CD4-positive, alpha-beta T cell (primary cell): ENCODE measurements around the gene ILDR1. TPM values are rescaled to one million over a fixed set of nuclear protein-coding genes. Genes with fewer than 3 reads are reported as not detected.

Source experiments
- ATAC-seq: fragments of 200-7000 bp; cut with Tn5 transposase; one replicate; pipeline ENCODE4 v1.10.0; 2022; ENCODE audit warnings: mild to moderate bottlenecking; ENCODE audit not compliant: poor library complexity
- CTCF ChIA-PET: fragments of 350-600 bp; sonication (Branson Sonifier 250); formaldehyde crosslinking; loops from one replicate; lab custom pipeline; 2021; ENCODE audit warnings: antibody characterized with exemption, inconsistent platforms; lab: Charles Lee
- POLR2A ChIA-PET: fragments of 350-600 bp; sonication (Branson Sonifier 250); formaldehyde crosslinking; loops from one replicate; lab custom pipeline; 2021; ENCODE audit warnings: antibody characterized with exemption, inconsistent platforms; lab: Charles Lee
- DNase-seq, 14 experiments: peaks; one replicate each; pipeline ENCODE4 v3.0.0-alpha.2; 2013 to 2020; ENCODE audit warnings: mixed read lengths in 2 of 14
- H3K27ac ChIP-seq, 2 donors: one replicate each; pipeline versions ENCODE4 v1.5.1 to v1.7.0; 2013; ENCODE audit warnings: low read length in 2 of 2, low read depth in 1 of 2, mild to moderate bottlenecking in 1 of 2
- H3K27me3 ChIP-seq, 2 experiments: 1 replicate in 1 of 2; 2 replicates in 1 of 2; pipeline versions ENCODE4 v1.6.1 to v1.7.0; 2013; ENCODE audit warnings: low read length in 2 of 2, control low read depth in 1 of 2, mild to moderate bottlenecking in 1 of 2, moderate library complexity in 1 of 2; ENCODE audit not compliant: insufficient read depth in 2 of 2, control insufficient read depth in 1 of 2
- H3K36me3 ChIP-seq: one replicate; pipeline ENCODE4 v1.6.1; 2013; ENCODE audit warnings: low read length, control low read depth; ENCODE audit not compliant: insufficient read depth
- H3K4me1 ChIP-seq: one replicate; pipeline ENCODE4 v1.6.1; 2013; ENCODE audit warnings: low read length, control low read depth; ENCODE audit not compliant: insufficient read depth
- H3K4me3 ChIP-seq: one replicate; pipeline ENCODE4 v1.5.1; 2013; ENCODE audit warnings: mild to moderate bottlenecking, low read length, moderate library complexity
- H3K9me3 ChIP-seq, 2 experiments: 1 replicate in 1 of 2; 2 replicates in 1 of 2; pipeline versions ENCODE4 v1.6.1 to v1.7.0; 2013; ENCODE audit warnings: low read length in 2 of 2, mild to moderate bottlenecking in 2 of 2, control low read depth in 1 of 2, moderate library complexity in 1 of 2; ENCODE audit not compliant: control insufficient read depth in 1 of 2, insufficient read depth in 1 of 2
- H3K27ac Mint-ChIP-seq: one replicate; pipeline ENCODE4 v1.8.0; 2020; ENCODE audit warnings: mixed read lengths
- H3K27me3 Mint-ChIP-seq: one replicate; pipeline ENCODE4 v1.8.0; 2021; ENCODE audit warnings: mixed read lengths
- H3K36me3 Mint-ChIP-seq: one replicate; pipeline ENCODE4 v1.8.0; 2021; ENCODE audit warnings: low read depth, mixed read lengths
- H3K4me1 Mint-ChIP-seq: one replicate; pipeline ENCODE4 v1.8.0; 2021; ENCODE audit warnings: low read depth, mixed read lengths
- H3K4me3 Mint-ChIP-seq: one replicate; pipeline ENCODE4 v1.8.0; 2020; ENCODE audit warnings: mild to moderate bottlenecking, mixed read lengths
- H3K9me3 Mint-ChIP-seq: one replicate; pipeline ENCODE4 v1.8.0; 2020; ENCODE audit warnings: mixed read lengths
- CTCF ChIP-seq: fragments of 200-600 bp; IDR thresholded peaks from one replicate; pipeline ENCODE4 v1.8.0; 2022; ENCODE audit warnings: antibody characterized with exemption, mild to moderate bottlenecking
- intact Hi-C, 2 experiments: fragments of 100-400 bp; cut with DNase I in 1 of 2; cut with micrococcal nuclease in 1 of 2; formaldehyde crosslinking; loops; one replicate each; pipeline versions ENCODE4 v1.15.1 to v1.9.0; 2023 to 2025; cut with DNase I, micrococcal nuclease
- total RNA-seq, 174 experiments: library from RNA in 2 of 174; stranded (reverse) in 2 of 174; gene quantifications; one replicate each; pipeline ENCODE4 v1.2.3 and lab custom pipeline; 2021 to 2026

ILDR1 gene
- total RNA-seq, 2 experiments from 2014 or later, result not detected

DNA sequence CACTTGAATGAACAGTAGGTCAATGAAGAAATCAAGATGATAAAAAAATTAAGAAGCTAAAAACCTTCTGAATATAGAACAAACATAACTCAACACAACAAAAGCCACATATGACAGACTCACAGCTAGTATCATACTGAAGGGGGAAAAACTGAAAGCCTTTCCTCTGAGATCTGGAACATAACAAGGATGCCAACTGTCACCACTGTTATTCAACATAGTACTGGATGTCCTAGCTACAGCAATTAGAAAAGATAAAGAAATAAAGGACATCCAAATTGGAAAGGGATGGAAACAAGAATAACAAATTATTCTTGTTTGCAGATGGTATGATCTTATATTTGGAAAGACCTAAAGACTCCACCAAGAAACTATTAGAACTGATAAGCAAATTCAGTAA, 60.8 kb downstream of the ILDR1 start:
- intact Hi-C loops, result no loop called here
- Histone ChIP-seq H3K27ac (no peak overlapping the region), H3K36me3 (no peaks in the 10 kb centered on the region), H3K9me3 (peaks cover 0 to 22% of the 10 kb centered on the region in 2 experiments), H3K4me3 (no peak overlapping the region), H3K27me3 (no peaks in the 10 kb centered on the region), H3K4me1 (no peaks in the 10 kb centered on the region)
- Mint-ChIP-seq H3K4me1 (no peaks in the 10 kb centered on the region), H3K27me3 (peaks cover 8% of the 10 kb centered on the region), H3K36me3 (peaks cover 5% of the 10 kb centered on the region), H3K27ac (no peak overlapping the region), H3K9me3 (peaks cover 14% of the 10 kb centered on the region), H3K4me3 (no peak overlapping the region)
- ChIA-PET POLR2A (no interaction called here), CTCF (no interaction called here)
- no peak for TF ChIP-seq CTCF
- no peak for DNase-seq
- ATAC-seq, result no peak

GRCh38 chr3:121958801-121959200, 63.2 kb downstream of the ILDR1 start:
- Mint-ChIP-seq H3K27me3 (peaks cover 6% of the 10 kb centered on the region), H3K4me3 (no peak overlapping the region), H3K9me3 (peaks cover 13% of the 10 kb centered on the region), H3K4me1 (no peaks in the 10 kb centered on the region), H3K36me3 (peaks cover 10% of the 10 kb centered on the region), H3K27ac (no peak overlapping the region)
- no peaks in the 10 kb centered on the region for H3K27me3 ChIP-seq
- no peaks in the 10 kb centered on the region for H3K36me3 ChIP-seq
- no peaks in the 10 kb centered on the region for H3K4me1 ChIP-seq
- intact Hi-C loops, result no loop called here
- POLR2A ChIA-PET, result no interaction called here
- H3K27ac ChIP-seq, result no peak overlapping the region
- H3K4me3 ChIP-seq, result no peak overlapping the region
- ATAC-seq, result no peak
- CTCF ChIA-PET, result no interaction called here
- TF ChIP-seq CTCF, result no peak
- DNase-seq, result peak in 1 of 14 experiments; percentile 9
- peaks cover 0 to 17% of the 10 kb centered on the region in 2 experiments for H3K9me3 ChIP-seq

DNA sequence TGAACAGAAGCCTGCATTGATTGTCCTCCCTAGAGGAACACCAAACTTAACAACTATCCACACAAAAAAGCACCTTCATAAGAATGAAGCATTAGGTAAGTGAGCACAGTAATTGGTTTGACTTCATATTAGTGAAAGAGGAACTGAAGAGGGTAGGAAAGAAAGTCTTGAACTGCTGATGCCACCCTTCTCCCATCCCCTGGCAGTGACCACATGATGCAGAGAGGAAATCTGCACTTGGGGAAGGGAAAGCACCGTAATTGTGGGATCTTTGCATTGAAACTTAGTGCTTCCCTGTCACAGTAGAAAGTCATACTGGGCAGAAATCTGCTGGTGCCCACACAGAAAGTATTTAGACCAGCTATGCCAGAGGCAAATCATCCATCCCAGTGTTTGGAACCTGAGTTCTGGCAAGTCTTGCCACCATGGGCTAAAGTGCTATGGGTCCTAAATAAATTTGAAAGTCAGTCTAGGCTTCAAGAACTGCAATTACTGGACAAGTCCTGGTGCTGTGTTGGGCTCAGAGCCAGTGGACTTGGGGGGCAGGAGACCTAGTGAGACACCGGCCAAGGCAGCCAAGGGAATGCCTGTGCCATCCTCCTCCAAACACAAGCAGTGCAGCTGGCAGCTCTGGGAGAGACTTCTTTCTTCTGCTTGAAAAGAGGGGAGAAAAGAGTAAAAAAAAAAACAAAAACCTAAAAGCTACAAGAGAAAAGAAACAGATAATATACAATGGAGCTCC, 64.2 kb downstream of the ILDR1 start:
- H3K36me3 ChIP-seq, result no peaks in the 10 kb centered on the region
- H3K4me3 ChIP-seq, result no peak overlapping the region
- intact Hi-C loops, result no loop called here
- no peak overlapping the region for H3K27ac ChIP-seq
- H3K4me1 ChIP-seq, result no peaks in the 10 kb centered on the region
- H3K9me3 Mint-ChIP-seq, result peaks cover 13% of the 10 kb centered on the region
- H3K27me3 Mint-ChIP-seq, result peaks cover 6% of the 10 kb centered on the region
- no peaks in the 10 kb centered on the region for H3K27me3 ChIP-seq
- ATAC-seq, result no peak
- CTCF ChIA-PET, result no interaction called here
- DNase-seq, result peak in 3 of 14 experiments; percentile 11 to 55 (median 53)
- H3K4me1 Mint-ChIP-seq, result no peaks in the 10 kb centered on the region
- H3K4me3 Mint-ChIP-seq, result no peak overlapping the region
- H3K36me3 Mint-ChIP-seq, result peaks cover 11% of the 10 kb centered on the region
- H3K27ac Mint-ChIP-seq, result no peak overlapping the region
- no peak for TF ChIP-seq CTCF
- H3K9me3 ChIP-seq, result peaks cover 0 to 8% of the 10 kb centered on the region in 2 experiments
- POLR2A ChIA-PET, result no interaction called here
